C4-2B (cell line): ENCODE data around the gene CABP7.

Experiments
- CTCF ChIP-seq: fragments of 450-650 bp; conservative IDR thresholded peaks from 2 replicates; pipeline ENCODE4 v1.5.1; 2017; ENCODE audit warnings: mild to moderate bottlenecking
- ZFX ChIP-seq: fragments of 450-650 bp; IDR thresholded peaks from 2 replicates; pipeline ENCODE4 v1.6.1; 2017

- TF ChIP-seq CTCF (no peak), ZFX (no peak)
These were observed 2.0 kb upstream of the CABP7 start for GRCh38 chr22:29717789-29718188.
